Common myeloid progenitor, CD34-positive (primary cell): ENCODE measurements around the gene RAB5B.
A peak's percentile ranks its signal among the peaks of the same experiment; 100 is the strongest.

ENCODE experiments used
- CTCF ChIA-PET: fragments of 350-600 bp; sonication (Branson Sonifier 250); formaldehyde crosslinking; loops from one replicate; lab custom pipeline; 2021; ENCODE audit warnings: antibody characterized with exemption; lab: Charles Lee
- POLR2A ChIA-PET: fragments of 350-600 bp; sonication (Branson Sonifier 250); formaldehyde crosslinking; loops from one replicate; lab custom pipeline; 2021; ENCODE audit warnings: antibody characterized with exemption; lab: Charles Lee
- DNase-seq, 3 donors: peaks; one replicate each; pipeline versions ENCODE4 v3.0.0 to v3.0.0-alpha.2; 2013
- H3K27ac ChIP-seq, 2 experiments: 1 replicate in 1 of 2; 2 replicates in 1 of 2; pipeline ENCODE4 v1.7.0; 2013; ENCODE audit warnings: inconsistent platforms in 2 of 2, low read length in 2 of 2, mild to moderate bottlenecking in 2 of 2, low read depth in 1 of 2, moderate library complexity in 1 of 2; ENCODE audit not compliant: severe bottlenecking in 2 of 2, insufficient read depth in 1 of 2, poor library complexity in 1 of 2
- H3K27me3 ChIP-seq, 5 experiments: replicated peaks in 2 of 5; 1 replicate in 3 of 5; 2 replicates in 2 of 5; pipeline versions ENCODE4 v1.6.1 to v1.7.0; 2013; ENCODE audit warnings: low read length in 4 of 5, mild to moderate bottlenecking in 2 of 5, moderate library complexity in 2 of 5, inconsistent platforms in 1 of 5; ENCODE audit not compliant: insufficient read depth in 5 of 5, control insufficient read depth in 4 of 5
- H3K36me3 ChIP-seq, 4 experiments: 1 replicate in 2 of 4; 2 replicates in 2 of 4; pipeline versions ENCODE4 v1.6.1 to v1.7.0; 2013; ENCODE audit warnings: low read length in 3 of 4, control low read depth in 1 of 4, mild to moderate bottlenecking in 1 of 4; ENCODE audit not compliant: control insufficient read depth in 4 of 4, insufficient read depth in 4 of 4
- H3K4me1 ChIP-seq, 4 experiments: 1 replicate in 3 of 4; 2 replicates in 1 of 4; pipeline versions ENCODE4 v1.6.1 to v1.7.1; 2013; ENCODE audit warnings: low read length in 3 of 4, mild to moderate bottlenecking in 3 of 4, control low read depth in 1 of 4, inconsistent platforms in 1 of 4, moderate library complexity in 1 of 4; ENCODE audit not compliant: control insufficient read depth in 4 of 4, insufficient read depth in 4 of 4; ENCODE audit errors: control extremely low read depth in 1 of 4
- H3K4me3 ChIP-seq, 7 experiments: 1 replicate in 4 of 7; 2 replicates in 3 of 7; pipeline versions ENCODE4 v1.5.1 to v1.7.0; 2013; ENCODE audit warnings: mild to moderate bottlenecking in 7 of 7, low read length in 6 of 7, moderate library complexity in 6 of 7, inconsistent platforms in 2 of 7, low read depth in 2 of 7, control low read depth in 1 of 7; ENCODE audit not compliant: insufficient read depth in 4 of 7, control insufficient read depth in 1 of 7; ENCODE audit errors: extremely low read depth in 1 of 7
- H3K9me3 ChIP-seq, 5 experiments: 1 replicate in 4 of 5; 2 replicates in 1 of 5; pipeline versions ENCODE4 v1.6.1 to v1.7.1; 2013; ENCODE audit warnings: low read length in 4 of 5, mild to moderate bottlenecking in 2 of 5, inconsistent platforms in 1 of 5, low read depth in 1 of 5, moderate library complexity in 1 of 5; ENCODE audit not compliant: control insufficient read depth in 4 of 5, insufficient read depth in 2 of 5; ENCODE audit errors: control extremely low read depth in 1 of 5
- WGBS: methylation state at CpG from one replicate; pipeline ENCODE4 v1.1.5; 2013; ENCODE audit not compliant: insufficient coverage; 5-methylcytosine and 5-hydroxymethylcytosine counted together

RAB5B gene

GRCh38 chr12:55933799-55934742, 39.8 kb upstream of the RAB5B start:
- POLR2A ChIA-PET = interaction anchor here (1.2 kb wide), 1 partner anchor 40 kb away, joined by 4 read pairs; no protein-coding TSS in a partner anchor
- H3K4me3 ChIP-seq = no peak overlapping the region

GRCh38 chr12:55934773-55935172, 39.1 kb upstream of the RAB5B start:
- Histone ChIP-seq H3K4me1 (peaks cover 8 to 38% (median 33%) of the 10 kb centered on the region in 4 experiments), H3K4me3 (no peak overlapping the region), H3K27ac (no peak overlapping the region), H3K36me3 (peaks cover 13 to 45% (median 21%) of the 10 kb centered on the region in 4 experiments), H3K27me3 (no peaks in the 10 kb centered on the region), H3K9me3 (no peaks in the 10 kb centered on the region)
- ChIA-PET CTCF (interaction anchor here (0.6 to 5.7 kb wide), 5 partner anchors 10 to 195 kb away, joined by 3 to 27 read pairs (median 4); no protein-coding TSS in a partner anchor), POLR2A (interaction anchor here (0.5 kb wide), 1 partner anchor 196 kb away, joined by 3 read pairs; no protein-coding TSS in a partner anchor)
- no peak for DNase-seq
- WGBS = no CpG with 5 or more reads among the region's 1 CpG

More at GRCh38 chr12:55933799-55934742, 39.8 kb upstream of the RAB5B start:
- 100% methylated on average over 1 of the region's 1 CpG for WGBS
- CTCF ChIA-PET = interaction anchor here (0.6 to 5.7 kb wide), 12 partner anchors 8 to 194 kb away, joined by 3 to 27 read pairs (median 4); partner anchors contain the start of genes DNAJC14, ORMDL2 and SARNP
- H3K27me3 ChIP-seq = no peaks in the 10 kb centered on the region
- H3K9me3 ChIP-seq = no peaks in the 10 kb centered on the region
- H3K36me3 ChIP-seq = peaks cover 8 to 38% (median 16%) of the 10 kb centered on the region in 4 experiments
- peaks cover 12 to 45% (median 40%) of the 10 kb centered on the region in 4 experiments for H3K4me1 ChIP-seq
- no peak for DNase-seq
- H3K27ac ChIP-seq = no peak overlapping the region

GRCh38 chr12:55935738-55936151, 38.1 kb upstream of the RAB5B start:
- H3K4me1 ChIP-seq = peaks cover 4 to 35% (median 31%) of the 10 kb centered on the region in 4 experiments
- no peaks in the 10 kb centered on the region for H3K27me3 ChIP-seq
- 95% methylated on average over 20 of the region's 26 CpGs for WGBS
- DNase-seq = no peak
- ChIA-PET POLR2A (no interaction called here), CTCF (interaction anchor here (0.5 to 5.7 kb wide), 9 partner anchors 9 to 188 kb away, joined by 3 to 27 read pairs (median 4); no protein-coding TSS in a partner anchor)
- peaks cover 16 to 55% (median 25%) of the 10 kb centered on the region in 4 experiments for H3K36me3 ChIP-seq
- no peak overlapping the region for H3K27ac ChIP-seq
- no peaks in the 10 kb centered on the region for H3K9me3 ChIP-seq
- H3K4me3 ChIP-seq = no peak overlapping the region

- Histone ChIP-seq H3K4me3 (no peak overlapping the region), H3K27me3 (no peaks in the 10 kb centered on the region), H3K36me3 (peaks cover 24 to 77% (median 44%) of the 10 kb centered on the region in 4 experiments), H3K27ac (no peak overlapping the region), H3K9me3 (no peaks in the 10 kb centered on the region), H3K4me1 (peaks cover under 1 to 16% (median 12%) of the 10 kb centered on the region in 4 experiments)
- ChIA-PET POLR2A (no interaction called here), CTCF (interaction anchor here (1.1 to 4.8 kb wide), 7 partner anchors 11 to 199 kb away, joined by 3 to 37 read pairs (median 14); no protein-coding TSS in a partner anchor)
- DNase-seq = no peak
- WGBS = 100% methylated on average over 1 of the region's 2 CpGs
Observed at GRCh38 chr12:55937981-55938380, 35.9 kb upstream of the RAB5B start.

GRCh38 chr12:55938826-55939501, 34.9 kb upstream of the RAB5B start:
- peaks cover 0 to 8% (median 6%) of the 10 kb centered on the region in 4 experiments for H3K4me1 ChIP-seq
- no peaks in the 10 kb centered on the region for H3K27me3 ChIP-seq
- H3K36me3 ChIP-seq = peaks cover 24 to 83% (median 46%) of the 10 kb centered on the region in 4 experiments
- H3K9me3 ChIP-seq = no peaks in the 10 kb centered on the region
- ChIA-PET POLR2A (interaction anchor here (0.5 kb wide), 1 partner anchor 205 kb away, joined by 3 read pairs; no protein-coding TSS in a partner anchor), CTCF (interaction anchor here (0.7 to 4.8 kb wide), 17 partner anchors 9 to 200 kb away, joined by 3 to 37 read pairs (median 5); partner anchors contain the start of genes PYM1 and SUOX)
- no peak overlapping the region for H3K27ac ChIP-seq
- 98% methylated on average over 8 of the region's 8 CpGs for WGBS
- no peak overlapping the region for H3K4me3 ChIP-seq
- DNase-seq = no peak

GRCh38 chr12:55940065-55940732, 33.7 kb upstream of the RAB5B start:
- Histone ChIP-seq H3K36me3 (peaks cover 26 to 82% (median 53%) of the 10 kb centered on the region in 4 experiments), H3K27ac (no peak overlapping the region)
- peak; percentile 81 to 87 (median 82) for DNase-seq

More at GRCh38 chr12:55940065-55940732, 33.7 kb upstream of the RAB5B start:
- ChIA-PET CTCF (interaction anchor here (0.6 to 4.8 kb wide), 24 partner anchors 8 to 203 kb away, joined by 3 to 37 read pairs (median 4); partner anchors contain the start of genes PYM1 and SUOX), POLR2A (interaction anchor here (0.7 kb wide), 1 partner anchor 14 kb away, joined by 3 read pairs; no protein-coding TSS in a partner anchor)
- 31% methylated on average over 13 of the region's 18 CpGs for WGBS
- H3K4me1 ChIP-seq = peaks cover 0 to 8% (median 6%) of the 10 kb centered on the region in 4 experiments
- peak overlapping the region in 1 of 7 experiments; percentile 6 for H3K4me3 ChIP-seq
- H3K9me3 ChIP-seq = no peaks in the 10 kb centered on the region
- no peaks in the 10 kb centered on the region for H3K27me3 ChIP-seq
